Glutamatergic neuron (in vitro differentiated cells): Measurements from ENCODE around the gene KIF1A. TPM values are rescaled to one million over a fixed set of nuclear protein-coding genes. Genes with fewer than 3 reads are reported as not detected.

Experiments used
- DNase-seq: peaks from one replicate; pipeline ENCODE4 v3.0.0; 2022
- H3K27ac Mint-ChIP-seq: one replicate; pipeline ENCODE4 v1.8.0; 2020; ENCODE audit warnings: mild to moderate bottlenecking, mixed read lengths, inconsistent platforms; ENCODE audit not compliant: unreplicated experiment
- H3K27me3 Mint-ChIP-seq: one replicate; pipeline ENCODE4 v1.8.0; 2020; ENCODE audit warnings: mild to moderate bottlenecking, moderate library complexity, mixed read lengths, inconsistent platforms; ENCODE audit not compliant: unreplicated experiment
- H3K36me3 Mint-ChIP-seq: one replicate; pipeline ENCODE4 v1.8.0; 2020; ENCODE audit warnings: mild to moderate bottlenecking, mixed read lengths, inconsistent platforms; ENCODE audit not compliant: unreplicated experiment
- H3K4me1 Mint-ChIP-seq: one replicate; pipeline ENCODE4 v1.8.0; 2020; ENCODE audit warnings: mild to moderate bottlenecking, low read depth, mixed read lengths, inconsistent platforms; ENCODE audit not compliant: unreplicated experiment
- H3K4me3 Mint-ChIP-seq: one replicate; pipeline ENCODE4 v1.8.0; 2020; ENCODE audit warnings: mild to moderate bottlenecking, mixed read lengths, inconsistent platforms; ENCODE audit not compliant: unreplicated experiment
- H3K9me3 Mint-ChIP-seq: one replicate; pipeline ENCODE4 v1.8.0; 2020; ENCODE audit warnings: mild to moderate bottlenecking, moderate library complexity, mixed read lengths, inconsistent platforms; ENCODE audit not compliant: unreplicated experiment
- CTCF ChIP-seq: fragments of 200-600 bp; sonication (generic); IDR thresholded peaks from one replicate; pipeline ENCODE4 v1.5.0; 2021; ENCODE audit not compliant: partially characterized antibody, unreplicated experiment
- total RNA-seq: library from RNA; stranded (reverse); fragmentation: NEBNext Ultra II Directional; extraction: Animal tissue kit (Norgen Biotek cat#: 25700); gene quantifications from one replicate; pipeline ENCODE4 v1.2.1, GENCODE V29; 2021; ENCODE audit not compliant: unreplicated experiment

KIF1A gene
- total RNA-seq, 1 donor from 2014 or later = 439 TPM

- Mint-ChIP-seq H3K36me3 (no peaks in the 10 kb centered on the region), H3K4me1 (no peaks in the 10 kb centered on the region), H3K27ac (no peak overlapping the region), H3K9me3 (peaks cover 11% of the 10 kb centered on the region), H3K4me3 (no peak overlapping the region), H3K27me3 (peaks cover 7% of the 10 kb centered on the region)
- DNase-seq = no peak
- no peak for TF ChIP-seq CTCF
Observed at GRCh38 chr2:240765007-240765406, 55.0 kb downstream of the KIF1A start.

DNA sequence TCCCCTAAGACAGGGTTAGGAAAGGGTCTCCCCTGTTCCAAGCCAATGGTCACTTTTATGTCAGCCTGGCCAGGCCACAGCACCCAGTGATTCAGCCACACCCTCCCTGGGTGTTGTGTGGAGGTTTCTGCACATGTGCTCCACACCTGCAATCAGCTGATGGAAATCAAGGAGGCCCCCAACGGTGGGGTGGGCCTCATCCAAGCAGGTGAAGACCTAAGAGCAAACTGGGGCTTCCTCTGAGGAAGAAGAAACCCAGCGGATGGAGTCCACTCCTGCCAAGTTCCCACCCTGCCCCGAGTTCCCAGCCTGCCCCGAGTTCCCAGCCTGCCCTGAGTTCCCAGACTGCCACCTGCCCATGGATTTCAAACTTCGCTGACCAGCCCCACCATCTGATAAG is 55.4 kb downstream of the KIF1A start:
- no peaks in the 10 kb centered on the region for H3K4me1 Mint-ChIP-seq
- peaks cover 11% of the 10 kb centered on the region for H3K9me3 Mint-ChIP-seq
- H3K27ac Mint-ChIP-seq = no peak overlapping the region
- no peak for TF ChIP-seq CTCF
- no peaks in the 10 kb centered on the region for H3K36me3 Mint-ChIP-seq
- no peak overlapping the region for H3K4me3 Mint-ChIP-seq
- DNase-seq = no peak
- H3K27me3 Mint-ChIP-seq = peaks cover 5% of the 10 kb centered on the region

- Mint-ChIP-seq H3K4me1 (no peaks in the 10 kb centered on the region), H3K27ac (no peak overlapping the region), H3K9me3 (peaks cover 11% of the 10 kb centered on the region), H3K4me3 (no peak overlapping the region), H3K27me3 (peaks cover 6% of the 10 kb centered on the region), H3K36me3 (no peaks in the 10 kb centered on the region)
- TF ChIP-seq CTCF = no peak
- DNase-seq = no peak
Observed at GRCh38 chr2:240762971-240763370, 57.0 kb downstream of the KIF1A start.

- H3K4me1 Mint-ChIP-seq = no peaks in the 10 kb centered on the region
- no peak overlapping the region for H3K4me3 Mint-ChIP-seq
- TF ChIP-seq CTCF = no peak
- H3K9me3 Mint-ChIP-seq = peaks cover 11% of the 10 kb centered on the region
- peaks cover 6% of the 10 kb centered on the region for H3K27me3 Mint-ChIP-seq
- H3K36me3 Mint-ChIP-seq = no peaks in the 10 kb centered on the region
- H3K27ac Mint-ChIP-seq = no peak overlapping the region
- no peak for DNase-seq
Observed at GRCh38 chr2:240762249-240762648, 57.8 kb downstream of the KIF1A start.

GRCh38 chr2:240760576-240761246 is 59.3 kb downstream of the KIF1A start:
- no peak for DNase-seq
- Mint-ChIP-seq H3K4me3 (no peak overlapping the region), H3K9me3 (peaks cover 11% of the 10 kb centered on the region), H3K4me1 (no peaks in the 10 kb centered on the region), H3K27ac (no peak overlapping the region), H3K27me3 (peaks cover 8% of the 10 kb centered on the region), H3K36me3 (no peaks in the 10 kb centered on the region)
- TF ChIP-seq CTCF = no peak
